Central memory CD8-positive, alpha-beta T cell (primary cell): Measurements from ENCODE around the gene TRIM44.

ENCODE experiments used
- ATAC-seq: fragments of 150-1000 bp; cut with Tn5 transposase; replicated peaks from 2 replicates; pipeline ENCODE4 v1.10.0; 2022; ENCODE audit warnings: mild to moderate bottlenecking, moderate FRiP score, moderate number of reproducible peaks; ENCODE audit not compliant: poor library complexity, severe bottlenecking; ENCODE audit errors: extremely low read depth
- DNase-seq, 2 donors: peaks; one replicate each; pipeline ENCODE4 v3.0.0; 2021; ENCODE audit warnings: low spot score in 2 of 2
- H3K27ac Mint-ChIP-seq: one replicate; pipeline ENCODE4 v1.8.0; 2022; ENCODE audit warnings: low read depth, mild to moderate bottlenecking, moderate library complexity, mixed read lengths
- H3K27me3 Mint-ChIP-seq: one replicate; pipeline ENCODE4 v1.8.0; 2022; ENCODE audit warnings: mixed read lengths
- H3K36me3 Mint-ChIP-seq: one replicate; pipeline ENCODE4 v1.8.0; 2022; ENCODE audit warnings: mild to moderate bottlenecking, moderate library complexity, mixed read lengths; ENCODE audit not compliant: insufficient read depth
- H3K4me1 Mint-ChIP-seq: one replicate; pipeline ENCODE4 v1.8.0; 2022; ENCODE audit warnings: mixed read lengths
- H3K4me3 Mint-ChIP-seq: one replicate; pipeline ENCODE4 v1.8.0; 2022; ENCODE audit warnings: mild to moderate bottlenecking, moderate library complexity, mixed read lengths
- H3K9me3 Mint-ChIP-seq: one replicate; pipeline ENCODE4 v1.8.0; 2022; ENCODE audit warnings: mixed read lengths

TRIM44 gene

GRCh38 chr11:35717043-35717442 is 54.5 kb downstream of the TRIM44 start:
- ATAC-seq (no peak), DNase-seq (no peak)
- no peaks in the 10 kb centered on the region for H3K27me3 Mint-ChIP-seq
- H3K27ac Mint-ChIP-seq: no peak overlapping the region
- H3K9me3 Mint-ChIP-seq: peaks cover 9% of the 10 kb centered on the region
- H3K4me3 Mint-ChIP-seq: no peak overlapping the region
- peaks cover 2% of the 10 kb centered on the region for H3K36me3 Mint-ChIP-seq
- peaks cover 38% of the 10 kb centered on the region for H3K4me1 Mint-ChIP-seq

- no peaks in the 10 kb centered on the region for H3K27me3 Mint-ChIP-seq
- ATAC-seq: no peak
- no peak for DNase-seq
- H3K9me3 Mint-ChIP-seq: peaks cover 9% of the 10 kb centered on the region
- H3K36me3 Mint-ChIP-seq: peaks cover 2% of the 10 kb centered on the region
- H3K4me3 Mint-ChIP-seq: no peak overlapping the region
- peaks cover 39% of the 10 kb centered on the region for H3K4me1 Mint-ChIP-seq
- H3K27ac Mint-ChIP-seq: no peak overlapping the region
These were observed 54.9 kb downstream of the TRIM44 start for GRCh38 chr11:35717520-35717919.

GRCh38 chr11:35721651-35722282 is 59.2 kb downstream of the TRIM44 start:
- Mint-ChIP-seq H3K9me3 (no peaks in the 10 kb centered on the region), H3K4me1 (peaks cover 17% of the 10 kb centered on the region), H3K4me3 (no peak overlapping the region), H3K27ac (no peak overlapping the region), H3K27me3 (no peaks in the 10 kb centered on the region), H3K36me3 (peaks cover 11% of the 10 kb centered on the region)
- DNase-seq: no peak
- no peak for ATAC-seq

- Mint-ChIP-seq H3K36me3 (peaks cover 18% of the 10 kb centered on the region), H3K27me3 (no peaks in the 10 kb centered on the region)
These were observed 60.1 kb downstream of the TRIM44 start for GRCh38 chr11:35722641-35723040.

GRCh38 chr11:35723493-35723892 is 60.9 kb downstream of the TRIM44 start:
- Mint-ChIP-seq H3K36me3 (peaks cover 18% of the 10 kb centered on the region), H3K9me3 (no peaks in the 10 kb centered on the region), H3K4me1 (peaks cover 9% of the 10 kb centered on the region), H3K27me3 (no peaks in the 10 kb centered on the region), H3K4me3 (no peak overlapping the region), H3K27ac (no peak overlapping the region)
- ATAC-seq (no peak), DNase-seq (no peak)

More at GRCh38 chr11:35722641-35723040, 60.1 kb downstream of the TRIM44 start:
- Mint-ChIP-seq H3K27ac (no peak overlapping the region), H3K4me1 (peaks cover 9% of the 10 kb centered on the region), H3K4me3 (no peak overlapping the region), H3K9me3 (no peaks in the 10 kb centered on the region)
- DNase-seq (no peak), ATAC-seq (no peak)

- Mint-ChIP-seq H3K36me3 (peaks cover 18% of the 10 kb centered on the region), H3K27me3 (no peaks in the 10 kb centered on the region), H3K4me1 (peaks cover 9% of the 10 kb centered on the region), H3K4me3 (no peak overlapping the region), H3K9me3 (no peaks in the 10 kb centered on the region), H3K27ac (no peak overlapping the region)
- DNase-seq (no peak), ATAC-seq (no peak)
These were observed 61.3 kb downstream of the TRIM44 start for GRCh38 chr11:35723913-35724312.

GRCh38 chr11:35725885-35726284 is 63.3 kb downstream of the TRIM44 start:
- Mint-ChIP-seq H3K27ac (no peak overlapping the region), H3K9me3 (no peaks in the 10 kb centered on the region), H3K27me3 (no peaks in the 10 kb centered on the region), H3K4me3 (no peak overlapping the region), H3K36me3 (peaks cover 21% of the 10 kb centered on the region), H3K4me1 (peaks cover 9% of the 10 kb centered on the region)
- ATAC-seq (no peak), DNase-seq (no peak)

- ATAC-seq (no peak), DNase-seq (no peak)
- Mint-ChIP-seq H3K36me3 (peaks cover 21% of the 10 kb centered on the region), H3K4me1 (peaks cover 9% of the 10 kb centered on the region), H3K27ac (no peak overlapping the region), H3K27me3 (no peaks in the 10 kb centered on the region), H3K4me3 (no peak overlapping the region), H3K9me3 (no peaks in the 10 kb centered on the region)
These were observed 64.6 kb downstream of the TRIM44 start for GRCh38 chr11:35727140-35727539.

GRCh38 chr11:35730254-35730653 is 67.7 kb downstream of the TRIM44 start:
- no peak for ATAC-seq
- no peak overlapping the region for H3K4me3 Mint-ChIP-seq
- H3K27me3 Mint-ChIP-seq: no peaks in the 10 kb centered on the region
- DNase-seq: no peak
- peaks cover 6% of the 10 kb centered on the region for H3K4me1 Mint-ChIP-seq
- no peak overlapping the region for H3K27ac Mint-ChIP-seq
- peaks cover 23% of the 10 kb centered on the region for H3K36me3 Mint-ChIP-seq
- no peaks in the 10 kb centered on the region for H3K9me3 Mint-ChIP-seq

GRCh38 chr11:35734669-35735410 is 72.3 kb downstream of the TRIM44 start:
- H3K4me3 Mint-ChIP-seq: no peak overlapping the region
- no peaks in the 10 kb centered on the region for H3K9me3 Mint-ChIP-seq
- DNase-seq (no peak), ATAC-seq (no peak)
- H3K27me3 Mint-ChIP-seq: no peaks in the 10 kb centered on the region
- H3K36me3 Mint-ChIP-seq: peaks cover 8% of the 10 kb centered on the region
- no peak overlapping the region for H3K27ac Mint-ChIP-seq
- H3K4me1 Mint-ChIP-seq: peaks cover 6% of the 10 kb centered on the region

- H3K4me3 Mint-ChIP-seq: no peak overlapping the region
- H3K9me3 Mint-ChIP-seq: no peaks in the 10 kb centered on the region
- no peak for DNase-seq
- H3K27ac Mint-ChIP-seq: no peak overlapping the region
- peaks cover 8% of the 10 kb centered on the region for H3K36me3 Mint-ChIP-seq
- no peak for ATAC-seq
- H3K27me3 Mint-ChIP-seq: no peaks in the 10 kb centered on the region
- peaks cover 11% of the 10 kb centered on the region for H3K4me1 Mint-ChIP-seq
These were observed 72.8 kb downstream of the TRIM44 start for GRCh38 chr11:35735411-35735810.

GRCh38 chr11:35735903-35736302 is 73.3 kb downstream of the TRIM44 start:
- Mint-ChIP-seq H3K4me3 (no peak overlapping the region), H3K4me1 (peaks cover 11% of the 10 kb centered on the region), H3K36me3 (peaks cover 8% of the 10 kb centered on the region), H3K27me3 (no peaks in the 10 kb centered on the region), H3K9me3 (no peaks in the 10 kb centered on the region), H3K27ac (no peak overlapping the region)
- ATAC-seq (no peak), DNase-seq (no peak)

GRCh38 chr11:35736952-35737351 is 74.4 kb downstream of the TRIM44 start:
- DNase-seq: no peak
- ATAC-seq: no peak
- H3K36me3 Mint-ChIP-seq: peaks cover 8% of the 10 kb centered on the region

More at GRCh38 chr11:35736952-35737351, 74.4 kb downstream of the TRIM44 start:
- Mint-ChIP-seq H3K4me1 (peaks cover 11% of the 10 kb centered on the region), H3K9me3 (no peaks in the 10 kb centered on the region), H3K4me3 (no peak overlapping the region), H3K27ac (no peak overlapping the region), H3K27me3 (no peaks in the 10 kb centered on the region)
